Keratinocyte (primary cell): ENCODE results near the gene DPP3. TPM values are rescaled to one million over a fixed set of nuclear protein-coding genes. Genes with fewer than 3 reads are reported as not detected.

ENCODE experiments used
- DNase-seq: peaks from one replicate; pipeline ENCODE4 v3.0.0-alpha.2; 2011; ENCODE audit warnings: low read depth, missing footprints, low spot score
- FAIRE-seq: peaks from 2 replicates; lab custom pipeline; 2011; peaks lifted over from hg19 to GRCh38; lab: Jason Lieb, UNC
- H2AFZ ChIP-seq: 2 replicates; pipeline ENCODE4 v1.6.0; 2012; ENCODE audit warnings: low read length, control low read depth, inconsistent platforms; ENCODE audit not compliant: control insufficient read depth
- H3K27ac ChIP-seq: 2 replicates; pipeline ENCODE4 v1.5.1; 2011; ENCODE audit warnings: low read length; ENCODE audit not compliant: control insufficient read depth, insufficient read depth
- H3K27me3 ChIP-seq: 3 replicates; pipeline ENCODE4 v1.6.0; 2011; ENCODE audit warnings: low read length; ENCODE audit not compliant: control insufficient read depth, insufficient read depth; ENCODE audit errors: extremely low read depth
- H3K36me3 ChIP-seq, 2 experiments: 2 replicates in 1 of 2; 3 replicates in 1 of 2; pipeline ENCODE4 v1.5.1; 2011; ENCODE audit warnings: low read length in 2 of 2, mild to moderate bottlenecking in 1 of 2; ENCODE audit not compliant: control insufficient read depth in 2 of 2, insufficient read depth in 2 of 2; ENCODE audit errors: extremely low read depth in 1 of 2
- H3K4me1 ChIP-seq: 3 replicates; pipeline ENCODE4 v1.5.1; 2011; ENCODE audit warnings: low read length; ENCODE audit not compliant: control insufficient read depth, insufficient read depth; ENCODE audit errors: extremely low read depth
- H3K4me2 ChIP-seq: 3 replicates; pipeline ENCODE4 v1.6.0; 2011; ENCODE audit warnings: low read depth, low read length; ENCODE audit not compliant: control insufficient read depth, insufficient read depth; ENCODE audit errors: extremely low read depth
- H3K4me3 ChIP-seq, 3 experiments: fragments of 200-600 bp in 1 of 3; sonication (generic) in 1 of 3; 2 replicates in 2 of 3; 3 replicates in 1 of 3; pipeline ENCODE4 v1.5.1; 2011 to 2016; ENCODE audit warnings: low read length in 3 of 3, mild to moderate bottlenecking in 3 of 3, control low read depth in 2 of 3, inconsistent platforms in 1 of 3, low read depth in 1 of 3, mixed read lengths in 1 of 3, mixed run types in 1 of 3, moderate library complexity in 1 of 3; ENCODE audit not compliant: control insufficient read depth in 2 of 3, insufficient read depth in 2 of 3; ENCODE audit errors: extremely low read depth in 1 of 3
- H3K79me2 ChIP-seq: 2 replicates; pipeline ENCODE4 v1.6.0; 2012; ENCODE audit warnings: low read length; ENCODE audit not compliant: control insufficient read depth, insufficient read depth
- H3K9ac ChIP-seq: 3 replicates; pipeline ENCODE4 v1.6.0; 2011; ENCODE audit warnings: low read length; ENCODE audit not compliant: control insufficient read depth, insufficient read depth; ENCODE audit errors: extremely low read depth
- H3K9me1 ChIP-seq: 3 replicates; pipeline ENCODE4 v1.6.0; 2011; ENCODE audit warnings: low read length; ENCODE audit not compliant: control insufficient read depth, insufficient read depth; ENCODE audit errors: extremely low read depth
- H3K9me3 ChIP-seq: 2 replicates; pipeline ENCODE4 v1.5.1; 2012; ENCODE audit warnings: low read depth, low read length; ENCODE audit not compliant: control insufficient read depth
- H4K20me1 ChIP-seq: 3 replicates; pipeline ENCODE4 v1.6.0; 2011; ENCODE audit warnings: low read length; ENCODE audit not compliant: control insufficient read depth, insufficient read depth; ENCODE audit errors: extremely low read depth
- CTCF ChIP-seq, 3 experiments: IDR thresholded peaks in 1 of 3; conservative IDR thresholded peaks in 1 of 3; optimal IDR thresholded peaks in 1 of 3; 2 replicates in 2 of 3; 3 replicates in 1 of 3; pipeline versions ENCODE3 to v1.5.1; 2011; ENCODE audit warnings: low read length in 3 of 3, mild to moderate bottlenecking in 3 of 3, moderate library complexity in 2 of 3, control low read depth in 1 of 3, inconsistent platforms in 1 of 3; ENCODE audit not compliant: insufficient read depth in 2 of 3; ENCODE audit errors: extremely low read depth in 1 of 3
- EZH2 ChIP-seq: IDR thresholded peaks from one replicate; pipeline ENCODE4 v1.6.1; 2012; ENCODE audit warnings: inconsistent platforms, mild to moderate bottlenecking, low read length, moderate library complexity
- dilution Hi-C: fragments of 300-500 bp; cut with MboI; formaldehyde crosslinking; loops from one replicate; pipeline ENCODE4 v1.7.0; 2020; ENCODE audit warnings: low sequenced_read_pairs; ENCODE audit not compliant: extremely low pct_ligation_motif_present
- polyA plus RNA-seq, 5 experiments: library from polyadenylated mRNA; depleted of rRNA in 3 of 5; stranded (reverse) in 3 of 5; stranded (forward) in 1 of 5; unstranded in 1 of 5; fragments of >200 nt; gene quantifications; 1 replicate in 1 of 5; 2 replicates in 3 of 5; 3 replicates in 1 of 5; pipeline versions ENCODE4 v1.2.1 to v1.2.3, GENCODE V29; 2011 to 2012; ENCODE audit warnings: missing spikeins in 2 of 5, low read depth in 1 of 5, low replicate concordance in 1 of 5

Gene DPP3
- polyA plus RNA-seq, 1 donor (not counting 4 experiments of a cell fraction or from before 2014, with no cell fraction given), result 57.9 TPM

DNA sequence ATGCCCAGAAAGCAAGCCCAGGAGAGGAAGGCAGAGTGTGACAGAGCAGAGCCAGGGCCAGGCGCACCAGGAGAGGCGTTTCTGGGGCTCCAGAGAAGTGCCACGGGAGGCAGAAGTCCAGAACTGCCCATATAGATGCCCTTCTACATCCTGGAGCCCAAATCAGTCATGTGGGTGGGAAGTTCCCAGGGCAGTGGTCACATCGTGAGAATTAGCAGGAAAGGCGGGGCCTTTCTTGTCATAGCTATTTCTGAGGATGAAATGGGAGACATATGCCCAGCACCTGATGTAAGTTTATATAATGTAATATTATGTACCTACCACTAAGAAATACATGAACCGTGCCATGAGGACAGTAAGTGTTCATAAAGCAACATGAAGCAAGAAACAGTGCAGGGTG is 52.5 kb downstream of the DPP3 start:
- Histone ChIP-seq H4K20me1 (no peaks in the 10 kb centered on the region), H3K9me3 (no peaks in the 10 kb centered on the region), H3K9ac (no peak overlapping the region), H3K4me2 (no peak overlapping the region), H3K27ac (no peak overlapping the region), H2AFZ (no peak overlapping the region), H3K79me2 (no peaks in the 10 kb centered on the region), H3K9me1 (no peaks in the 10 kb centered on the region), H3K4me1 (no peaks in the 10 kb centered on the region), H3K4me3 (no peak overlapping the region), H3K36me3 (peaks cover 0 to 1% of the 10 kb centered on the region in 2 experiments), H3K27me3 (no peaks in the 10 kb centered on the region)
- dilution Hi-C loops, result no loop called here
- no peak for FAIRE-seq
- TF ChIP-seq CTCF (optimal IDR thresholded peaks at IDR 0.05 in 1 of 3, IDR thresholded peaks at IDR 0.05 in 1 of 3, conservative IDR thresholded peaks at IDR 0.05 in 1 of 3; ENCODE audit: extremely low read depth in 1 of 3, insufficient read depth in 2 of 3, low read length in 3 of 3) (no peak), EZH2 (no peak)
- DNase-seq, result no peak

DNA sequence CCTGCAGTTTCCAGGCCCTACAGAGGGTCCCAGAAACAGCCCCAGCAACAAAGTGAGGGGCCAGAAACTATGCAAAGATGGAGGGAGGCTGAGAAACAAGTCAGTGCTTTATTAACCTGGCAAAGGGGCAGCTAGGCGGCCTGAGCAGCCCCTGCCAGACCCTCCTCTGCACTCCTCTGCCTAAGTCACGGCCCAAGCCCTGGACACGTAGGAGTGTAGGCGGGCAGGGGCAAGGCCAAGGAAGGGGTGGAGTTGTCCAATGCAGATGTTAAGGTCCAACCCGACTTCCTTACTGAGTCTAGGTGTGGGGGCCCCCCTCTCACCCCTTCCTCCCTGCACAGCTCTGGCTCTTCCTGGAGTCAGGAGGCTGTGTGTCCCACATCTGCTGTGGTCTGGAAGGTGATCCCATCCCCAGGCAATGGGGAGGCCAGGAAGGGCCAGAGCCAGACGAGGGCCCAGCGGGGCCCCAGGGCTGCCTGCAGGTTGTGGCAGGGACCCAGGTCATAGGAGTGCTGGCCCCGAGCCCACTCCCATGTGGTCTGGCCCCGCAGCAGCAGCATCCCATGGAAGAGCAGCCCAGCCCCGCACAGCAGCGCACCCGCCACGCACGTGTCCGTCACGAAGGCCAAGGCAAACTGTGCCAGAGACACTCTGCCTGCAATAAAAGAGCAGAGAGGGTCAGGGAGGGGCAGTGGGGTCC is 59.1 kb downstream of the DPP3 start:
- dilution Hi-C loops, result no loop called here
- H3K4me3 ChIP-seq, result no peak overlapping the region
- H3K27me3 ChIP-seq, result no peaks in the 10 kb centered on the region
- DNase-seq (no peak), FAIRE-seq (no peak)
- no peak overlapping the region for H3K9ac ChIP-seq
- no peaks in the 10 kb centered on the region for H3K9me3 ChIP-seq
- H3K4me1 ChIP-seq, result no peaks in the 10 kb centered on the region
- peaks cover 0 to 10% of the 10 kb centered on the region in 2 experiments for H3K36me3 ChIP-seq
- no peak overlapping the region for H3K4me2 ChIP-seq
- H3K79me2 ChIP-seq, result no peaks in the 10 kb centered on the region
- no peaks in the 10 kb centered on the region for H3K9me1 ChIP-seq
- no peaks in the 10 kb centered on the region for H4K20me1 ChIP-seq
- H3K27ac ChIP-seq, result no peak overlapping the region
- TF ChIP-seq EZH2, result no peak
- TF ChIP-seq CTCF (optimal IDR thresholded peaks at IDR 0.05 in 1 of 3, IDR thresholded peaks at IDR 0.05 in 1 of 3, conservative IDR thresholded peaks at IDR 0.05 in 1 of 3; ENCODE audit: extremely low read depth in 1 of 3, insufficient read depth in 2 of 3, low read length in 3 of 3), result no peak
- H2AFZ ChIP-seq, result no peak overlapping the region
